HG02763 (cell line): ENCODE measurements around the gene TADA3.

Experiments used
- ATAC-seq: cut with Tn5 transposase; IDR thresholded peaks from one replicate; pipeline ENCODE4 v1.9.1; 2021; ENCODE audit warnings: mild to moderate bottlenecking, moderate library complexity; ENCODE audit not compliant: unreplicated experiment

TADA3 gene

DNA sequence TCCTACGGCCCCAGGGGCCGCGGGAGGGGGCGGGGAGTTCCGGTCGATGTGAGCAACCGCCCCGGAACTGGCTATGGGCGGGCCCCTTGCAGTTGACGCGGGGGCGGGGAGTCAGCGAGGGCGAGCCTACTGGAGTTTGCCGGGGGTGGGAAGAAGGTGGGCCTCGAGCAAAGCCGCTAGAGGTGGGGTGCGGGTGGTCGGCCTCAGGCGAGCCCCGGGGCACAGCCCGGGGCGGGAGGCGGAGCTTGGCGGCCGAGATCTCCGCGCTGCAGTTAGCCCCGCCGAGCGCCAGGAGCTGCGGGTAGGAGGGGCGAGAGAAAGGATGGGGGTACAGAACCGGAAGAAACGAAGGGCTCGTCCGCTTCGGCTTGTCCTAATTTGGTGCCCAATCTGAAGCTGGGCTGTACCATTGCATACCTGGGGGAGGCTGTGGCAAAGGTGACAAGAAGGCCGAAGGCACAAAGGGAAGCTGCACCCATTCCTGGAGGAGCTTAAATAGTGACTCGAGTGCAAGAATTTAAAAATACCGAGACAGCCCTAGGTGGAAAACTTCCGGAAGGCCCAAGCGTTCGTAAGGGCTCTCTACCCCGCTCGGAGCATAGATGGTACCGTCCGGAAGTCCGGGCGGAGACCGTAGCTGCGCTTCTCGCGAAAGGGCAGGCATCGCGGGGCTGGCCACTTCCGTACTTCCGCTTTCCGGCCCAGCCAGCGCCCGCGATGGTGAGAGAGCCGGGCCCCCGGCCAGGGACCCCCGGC, at the start of gene TADA3, which contains the start of gene ARPC4:
TSS of gene TADA3 (minus strand) at position 69 of the 756 bp plus-strand sequence. CDS start 1,007 bp downstream, outside the sequence.
TSS of gene ARPC4 (plus strand) at position 678 of the 756 bp plus-strand sequence. CDS start at position 718, 40 bp downstream.
- ATAC-seq: peak; percentile 82

- ATAC-seq: no peak
Measured at GRCh38 chr3:9841015-9841414, 48.7 kb upstream of the TADA3 start.

GRCh38 chr3:9838856-9839255, 46.6 kb upstream of the TADA3 start:
- ATAC-seq: no peak

DNA sequence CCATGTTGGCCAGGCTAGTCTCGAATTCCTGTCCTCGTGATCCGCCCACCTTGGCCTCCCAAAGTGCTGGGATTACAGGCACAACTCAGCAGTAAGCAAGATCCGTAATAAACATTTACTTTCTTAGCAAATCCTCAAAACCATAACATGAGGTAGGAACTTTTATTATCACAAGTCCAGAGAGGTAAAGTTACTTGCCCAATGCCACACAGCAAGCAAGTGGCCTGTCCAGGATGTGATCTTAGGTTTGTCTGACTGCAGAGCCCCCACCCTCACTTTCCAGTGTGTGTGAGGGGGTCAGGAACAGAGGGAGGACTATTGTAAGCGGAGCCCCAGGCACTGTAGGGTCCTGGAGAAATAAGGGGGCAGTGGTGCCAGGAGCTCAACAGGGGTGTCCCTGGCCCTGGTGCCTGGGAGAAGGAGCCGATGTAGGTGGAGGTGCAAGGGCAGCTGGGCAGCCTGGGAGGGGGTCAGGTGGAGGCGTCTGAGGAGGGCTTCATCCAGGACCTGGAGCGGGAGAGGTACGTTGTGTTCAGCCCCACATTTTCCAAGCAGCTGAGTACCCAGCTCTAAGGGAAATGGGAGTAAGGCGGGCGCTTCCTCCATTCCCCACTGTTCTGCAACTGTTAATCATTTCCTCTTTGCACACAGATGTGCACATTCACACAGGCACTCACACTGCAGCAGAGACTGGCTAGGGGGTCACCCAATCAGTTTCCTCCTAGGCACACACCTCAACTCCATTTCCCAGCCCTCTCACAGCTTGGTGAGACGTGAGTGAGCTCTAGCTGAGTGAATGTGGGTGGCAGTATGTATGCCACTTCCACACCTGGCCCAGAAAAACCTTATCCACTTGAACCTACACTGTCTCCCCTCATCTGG, 45.7 kb upstream of the TADA3 start:
- ATAC-seq: no peak

GRCh38 chr3:9834520-9835380, 42.5 kb upstream of the TADA3 start:
- no peak for ATAC-seq

- ATAC-seq: no peak
Measured at GRCh38 chr3:9833078-9833477, 40.8 kb upstream of the TADA3 start.

DNA sequence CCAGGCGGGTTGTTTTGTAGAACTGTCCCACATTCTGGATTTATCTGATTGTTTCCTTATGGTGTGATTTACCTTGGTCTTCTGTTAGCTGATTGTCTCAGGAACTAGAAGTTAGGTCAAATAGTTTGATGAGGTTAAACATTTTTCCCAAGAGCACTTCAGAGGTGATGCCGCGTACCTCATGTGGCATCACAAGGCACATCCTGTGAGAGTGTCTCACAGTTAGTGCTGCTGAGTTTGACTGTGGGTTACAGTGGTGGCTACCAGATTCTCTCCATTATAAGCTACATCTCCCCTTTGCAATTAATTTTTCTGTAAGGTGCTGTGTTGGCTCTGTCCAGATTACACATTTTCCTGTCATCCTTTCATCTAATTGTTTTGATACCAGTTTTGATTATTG, 39.0 kb upstream of the TADA3 start:
- ATAC-seq: no peak

DNA sequence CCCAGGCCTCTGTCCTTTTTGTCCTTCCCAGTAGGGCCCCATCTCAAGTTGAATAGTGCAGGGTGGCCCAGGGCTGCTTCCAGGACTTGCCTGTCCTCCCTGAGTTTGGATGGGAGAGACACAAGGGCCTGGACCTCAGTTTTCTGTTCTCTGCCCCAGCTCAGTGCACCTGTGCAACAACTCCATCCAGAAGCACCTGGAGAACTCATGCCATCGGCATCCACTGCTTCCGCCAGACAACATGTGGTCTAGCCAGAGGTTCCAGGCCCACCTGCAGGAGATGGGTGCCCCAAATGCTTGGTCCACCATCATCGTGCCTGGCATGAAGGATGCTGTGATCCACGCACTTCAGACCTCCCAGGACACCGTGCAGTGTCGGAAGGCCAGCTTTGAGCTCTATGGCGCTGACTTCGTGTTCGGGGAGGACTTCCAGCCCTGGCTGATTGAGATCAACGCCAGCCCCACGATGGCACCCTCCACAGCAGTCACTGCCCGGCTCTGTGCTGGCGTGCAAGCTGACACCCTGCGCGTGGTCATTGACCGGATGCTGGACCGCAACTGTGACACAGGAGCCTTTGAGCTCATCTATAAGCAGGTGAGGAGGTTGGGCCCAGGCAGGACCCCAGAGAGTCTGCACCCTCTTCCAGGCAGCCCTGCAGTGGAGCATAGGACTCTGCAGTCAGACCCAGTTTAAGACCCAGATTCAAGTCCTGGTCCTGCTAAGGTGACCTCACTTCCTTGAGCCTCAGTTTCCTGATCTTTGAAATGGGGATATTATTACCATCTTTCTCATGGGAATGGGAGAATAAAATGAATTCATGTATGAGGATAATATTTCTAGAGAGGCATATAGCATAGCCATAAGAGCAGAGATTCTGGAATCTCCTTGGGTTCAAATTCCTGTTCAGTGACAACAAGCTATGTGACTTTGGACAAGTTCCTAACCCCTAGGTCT, 36.8 kb upstream of the TADA3 start:
- ATAC-seq: no peak

- ATAC-seq: no peak
Measured at GRCh38 chr3:9826815-9827573, 34.7 kb upstream of the TADA3 start.

DNA sequence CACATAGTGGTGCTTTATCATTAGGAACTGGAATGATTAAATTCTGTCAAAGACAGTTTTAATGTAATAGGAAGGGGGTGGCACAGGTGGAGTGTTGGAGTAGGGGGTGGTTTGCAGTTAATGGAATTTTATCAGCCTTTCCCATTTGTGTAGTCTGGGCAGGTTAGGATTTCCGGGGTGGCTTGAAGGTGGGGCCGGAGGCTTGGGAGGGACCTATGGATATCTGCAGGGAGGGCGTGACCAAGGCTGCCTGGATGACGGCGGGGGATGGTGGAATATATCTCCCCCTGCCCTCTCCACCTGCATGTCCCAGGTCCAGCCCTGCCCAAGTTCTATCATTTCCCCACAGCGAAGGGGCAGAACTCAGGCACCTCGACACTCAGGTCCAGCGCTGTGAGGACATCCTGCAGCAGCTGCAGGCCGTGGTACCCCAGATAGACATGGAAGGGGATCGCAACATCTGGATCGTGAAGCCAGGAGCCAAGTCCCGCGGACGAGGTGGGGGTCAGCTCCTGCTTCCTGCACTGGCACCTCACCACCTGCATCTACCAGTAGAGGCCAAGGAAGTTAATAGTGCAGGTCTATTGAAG, 33.3 kb upstream of the TADA3 start:
- ATAC-seq: no peak

DNA sequence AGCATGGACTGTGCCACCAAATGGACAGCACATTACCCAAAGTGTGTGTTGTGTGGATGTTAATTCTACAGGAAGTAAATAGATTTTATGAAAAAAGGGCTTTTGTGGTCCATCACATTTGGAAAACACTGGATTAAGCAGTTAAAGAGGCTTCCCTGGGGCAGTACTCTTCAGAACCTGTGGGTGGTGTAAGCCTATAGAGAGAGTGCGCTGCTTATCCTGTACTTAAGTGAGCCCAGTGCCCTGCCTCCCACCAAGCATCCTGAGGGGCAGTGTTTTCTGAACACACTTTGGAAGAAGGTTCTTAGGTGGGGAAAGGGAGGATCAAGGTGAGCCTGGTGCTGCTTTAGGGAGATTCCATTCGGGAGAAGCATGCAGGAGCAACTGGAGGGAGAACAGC, 28.7 kb upstream of the TADA3 start:
- no peak for ATAC-seq

DNA sequence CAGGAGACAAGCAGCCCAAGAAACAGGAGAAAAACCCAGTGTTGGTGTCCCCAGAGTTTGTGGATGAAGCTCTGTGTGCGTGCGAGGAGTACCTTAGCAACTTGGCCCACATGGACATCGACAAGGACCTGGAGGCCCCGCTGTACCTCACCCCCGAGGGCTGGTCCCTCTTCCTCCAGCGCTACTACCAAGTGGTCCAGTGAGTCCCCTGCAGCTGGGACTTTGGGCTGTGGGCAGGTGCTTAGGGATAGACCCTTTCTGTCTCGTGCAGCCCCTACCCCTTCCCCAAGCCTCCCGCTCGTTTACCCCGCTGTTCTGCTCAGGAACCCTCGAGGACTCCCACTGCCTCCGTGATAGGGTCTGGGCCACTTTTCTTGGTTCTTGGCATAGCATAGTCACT, 28.3 kb upstream of the TADA3 start:
- no peak for ATAC-seq

GRCh38 chr3:9818666-9819335, 26.5 kb upstream of the TADA3 start:
- no peak for ATAC-seq

GRCh38 chr3:9817436-9817835, 25.2 kb upstream of the TADA3 start:
- no peak for ATAC-seq

DNA sequence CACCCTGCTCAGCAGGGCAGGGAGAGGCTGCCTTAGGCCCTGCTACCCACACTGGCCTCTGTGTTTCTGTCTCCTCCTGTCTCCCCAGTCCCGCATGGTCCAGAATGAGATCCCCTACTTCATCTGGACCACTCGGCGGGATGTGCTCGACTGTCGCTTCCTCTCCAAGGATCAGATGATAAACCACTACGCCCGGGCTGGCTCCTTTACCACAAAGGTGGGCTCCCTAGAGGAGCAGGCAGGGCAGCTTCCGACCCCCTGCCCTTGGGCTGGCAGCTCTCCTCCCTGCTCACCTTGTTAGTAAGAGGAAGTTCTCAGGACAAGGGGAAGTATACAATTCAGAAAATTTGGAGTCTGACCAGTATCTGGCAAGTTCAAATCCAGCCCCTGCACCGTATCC, 23.7 kb upstream of the TADA3 start:
- ATAC-seq: no peak

DNA sequence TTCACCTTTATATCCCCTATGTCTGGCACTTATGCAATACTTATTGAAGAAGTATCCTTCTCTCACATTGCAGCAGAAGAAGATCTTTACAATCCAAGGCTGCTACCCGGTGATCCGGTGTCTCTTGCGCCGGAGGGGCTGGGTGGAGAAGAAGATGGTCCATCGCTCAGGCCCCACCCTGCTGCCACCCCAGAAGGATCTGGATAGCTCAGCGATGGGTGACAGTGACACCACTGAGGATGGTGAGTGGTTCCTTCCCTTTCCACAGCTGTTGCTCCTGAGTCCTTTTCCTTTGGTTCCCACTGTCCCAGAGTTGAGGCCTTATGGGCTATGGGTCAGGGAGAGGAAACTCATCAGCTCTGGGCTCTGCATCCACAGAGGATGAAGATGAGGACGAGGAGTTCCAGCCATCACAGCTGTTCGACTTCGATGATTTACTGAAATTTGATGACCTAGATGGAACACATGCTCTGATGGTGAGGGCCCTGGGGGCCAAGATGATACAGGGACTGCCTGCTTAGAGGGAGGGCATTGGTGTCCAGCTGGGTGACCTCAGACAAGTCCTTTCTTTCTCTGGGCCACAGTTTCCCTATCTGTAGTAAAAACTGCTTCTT, 20.7 kb upstream of the TADA3 start:
- no peak for ATAC-seq

GRCh38 chr3:9810846-9811245, 18.6 kb upstream of the TADA3 start:
- ATAC-seq: no peak

DNA sequence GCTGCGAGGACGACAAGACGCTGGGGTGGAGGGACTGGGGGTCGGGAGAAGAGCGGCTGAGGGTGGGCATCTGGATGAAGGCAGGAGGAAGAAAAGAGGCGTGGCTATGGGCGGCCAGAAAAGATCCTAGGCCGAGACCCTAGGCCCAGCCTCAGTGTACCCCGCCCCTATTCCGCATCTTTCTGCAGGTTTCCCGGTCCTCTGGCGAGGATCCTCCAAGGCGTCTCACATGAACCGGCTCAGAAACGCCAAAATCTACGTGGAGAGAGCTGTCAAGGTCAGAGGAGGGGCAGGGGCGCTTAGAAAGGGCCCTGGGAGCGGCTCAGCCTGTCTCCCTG, 18.1 kb upstream of the TADA3 start:
- ATAC-seq: no peak
